Stimulated activated CD4-positive, alpha-beta T cell treated with anti-CD3 and anti-CD28 coated beads, Interleukin-2, amount 100 ng/mL, for 4 hours (primary cell): ENCODE results near the gene SH3PXD2A.

ENCODE experiments used
- DNase-seq: peaks from one replicate; pipeline ENCODE4 v3.0.0-alpha.2; 2020; ENCODE audit warnings: low read depth

Gene SH3PXD2A, protein sequence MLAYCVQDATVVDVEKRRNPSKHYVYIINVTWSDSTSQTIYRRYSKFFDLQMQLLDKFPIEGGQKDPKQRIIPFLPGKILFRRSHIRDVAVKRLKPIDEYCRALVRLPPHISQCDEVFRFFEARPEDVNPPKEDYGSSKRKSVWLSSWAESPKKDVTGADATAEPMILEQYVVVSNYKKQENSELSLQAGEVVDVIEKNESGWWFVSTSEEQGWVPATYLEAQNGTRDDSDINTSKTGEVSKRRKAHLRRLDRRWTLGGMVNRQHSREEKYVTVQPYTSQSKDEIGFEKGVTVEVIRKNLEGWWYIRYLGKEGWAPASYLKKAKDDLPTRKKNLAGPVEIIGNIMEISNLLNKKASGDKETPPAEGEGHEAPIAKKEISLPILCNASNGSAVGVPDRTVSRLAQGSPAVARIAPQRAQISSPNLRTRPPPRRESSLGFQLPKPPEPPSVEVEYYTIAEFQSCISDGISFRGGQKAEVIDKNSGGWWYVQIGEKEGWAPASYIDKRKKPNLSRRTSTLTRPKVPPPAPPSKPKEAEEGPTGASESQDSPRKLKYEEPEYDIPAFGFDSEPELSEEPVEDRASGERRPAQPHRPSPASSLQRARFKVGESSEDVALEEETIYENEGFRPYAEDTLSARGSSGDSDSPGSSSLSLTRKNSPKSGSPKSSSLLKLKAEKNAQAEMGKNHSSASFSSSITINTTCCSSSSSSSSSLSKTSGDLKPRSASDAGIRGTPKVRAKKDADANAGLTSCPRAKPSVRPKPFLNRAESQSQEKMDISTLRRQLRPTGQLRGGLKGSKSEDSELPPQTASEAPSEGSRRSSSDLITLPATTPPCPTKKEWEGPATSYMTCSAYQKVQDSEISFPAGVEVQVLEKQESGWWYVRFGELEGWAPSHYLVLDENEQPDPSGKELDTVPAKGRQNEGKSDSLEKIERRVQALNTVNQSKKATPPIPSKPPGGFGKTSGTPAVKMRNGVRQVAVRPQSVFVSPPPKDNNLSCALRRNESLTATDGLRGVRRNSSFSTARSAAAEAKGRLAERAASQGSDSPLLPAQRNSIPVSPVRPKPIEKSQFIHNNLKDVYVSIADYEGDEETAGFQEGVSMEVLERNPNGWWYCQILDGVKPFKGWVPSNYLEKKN

DNA sequence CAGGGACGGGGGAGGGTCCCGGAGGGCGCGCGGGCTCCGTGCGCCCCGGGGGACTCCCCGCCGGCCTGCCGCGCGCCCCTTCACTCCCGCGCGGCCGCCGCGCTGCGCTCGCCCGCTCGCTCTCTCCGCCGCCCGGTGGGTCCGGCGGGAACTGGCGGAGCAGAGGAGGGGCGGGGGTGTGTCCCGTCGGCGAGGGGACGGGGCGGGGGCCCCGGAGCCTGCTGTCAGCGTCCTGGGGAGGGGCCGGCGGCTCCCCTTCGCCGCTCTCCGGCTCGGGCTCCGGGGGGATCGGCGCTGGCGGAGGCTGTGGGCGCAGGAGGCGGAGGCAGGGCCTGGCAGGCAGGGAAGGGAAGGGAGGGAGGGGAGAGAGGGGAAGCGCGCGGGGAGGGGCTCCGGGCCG lies at the start of gene SH3PXD2A:
Gene SH3PXD2A (minus strand): TSS at position 153 of the 400 bp plus-strand sequence. CDS start 310 bp downstream, outside the sequence.
- no peak for DNase-seq

DNA sequence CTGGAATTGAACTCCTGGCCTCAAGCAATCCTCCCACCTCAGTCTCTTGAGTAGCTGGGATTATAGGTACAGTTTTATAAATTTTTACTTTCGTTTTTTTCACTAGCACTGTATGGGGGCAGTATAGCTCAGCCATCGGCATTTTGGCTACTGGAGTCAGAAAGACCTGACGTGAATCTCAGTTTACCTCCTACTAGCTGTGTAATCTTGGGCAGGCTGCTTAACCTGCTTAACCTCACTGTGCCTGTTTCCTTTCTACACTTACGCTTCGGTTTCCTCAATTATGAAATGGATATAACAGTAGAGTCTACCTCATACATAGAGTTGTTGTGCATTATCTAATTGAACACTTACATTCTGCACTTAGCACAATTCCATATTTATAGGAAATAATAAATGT lies 45.9 kb upstream of the SH3PXD2A start:
- DNase-seq, result no peak

DNA sequence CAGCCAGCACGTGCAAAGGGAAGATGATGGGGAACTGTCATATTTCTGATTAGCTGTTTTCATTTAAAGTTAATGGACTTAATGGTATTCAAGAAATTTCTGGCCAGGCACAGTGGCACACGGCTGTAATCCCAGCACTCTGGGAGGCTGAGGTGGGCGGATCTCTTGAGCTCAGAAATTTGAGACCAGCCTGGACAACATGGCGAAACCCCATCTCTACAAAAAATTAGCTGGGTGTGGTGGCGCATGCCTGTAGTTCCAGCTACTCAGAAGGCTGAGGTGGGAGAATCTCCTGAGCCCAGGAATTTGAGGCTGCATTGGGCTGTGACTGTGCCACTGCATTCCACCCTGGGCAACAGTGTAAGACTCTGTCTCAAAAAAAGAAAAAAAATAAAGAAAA lies 43.9 kb upstream of the SH3PXD2A start:
- no peak for DNase-seq

DNA sequence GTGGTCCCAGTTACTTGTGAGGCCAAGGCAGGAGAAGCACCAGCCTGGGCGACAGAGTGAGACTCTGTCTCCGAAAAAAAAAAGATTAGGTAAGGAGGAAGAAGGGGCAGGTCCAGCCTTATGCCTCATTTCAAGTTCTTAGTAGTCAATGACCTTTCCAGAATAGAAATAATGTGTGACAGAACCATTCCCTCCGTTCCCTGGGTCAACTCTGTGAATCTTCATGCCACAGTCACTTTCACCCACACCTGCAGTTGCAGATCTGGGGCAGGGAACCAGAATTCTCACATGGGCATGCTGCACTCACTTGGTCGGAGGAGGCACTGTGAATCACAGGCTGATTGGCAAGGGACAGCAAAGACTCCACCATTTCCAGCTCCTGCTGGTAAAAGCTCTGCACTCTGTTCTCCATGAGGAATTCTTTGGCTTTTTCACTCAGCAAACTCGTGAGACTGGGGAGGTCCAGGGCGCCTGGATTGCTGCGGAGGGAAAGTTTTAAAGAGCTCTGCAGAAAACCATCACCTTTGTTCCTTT lies 41.9 kb upstream of the SH3PXD2A start:
- no peak for DNase-seq

DNA sequence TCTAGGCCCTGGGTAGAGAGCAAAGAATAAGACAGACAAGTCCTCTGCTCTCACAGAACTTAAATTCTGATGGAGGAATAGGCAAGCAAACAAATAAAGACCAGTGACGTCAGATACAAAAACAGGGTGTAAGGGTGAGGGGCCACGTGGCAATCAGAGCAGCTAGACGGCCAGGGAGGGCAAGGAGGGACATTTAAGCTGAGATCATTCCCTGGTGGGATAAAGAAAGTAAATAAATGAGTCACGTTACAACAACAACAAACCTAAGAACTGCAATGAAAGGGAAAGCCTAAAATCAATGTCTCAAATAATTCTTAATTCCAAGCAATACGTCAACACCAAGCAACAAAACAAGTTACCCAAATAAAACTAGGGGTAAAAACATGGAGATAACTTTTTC lies 40.8 kb upstream of the SH3PXD2A start:
- DNase-seq, result no peak

DNA sequence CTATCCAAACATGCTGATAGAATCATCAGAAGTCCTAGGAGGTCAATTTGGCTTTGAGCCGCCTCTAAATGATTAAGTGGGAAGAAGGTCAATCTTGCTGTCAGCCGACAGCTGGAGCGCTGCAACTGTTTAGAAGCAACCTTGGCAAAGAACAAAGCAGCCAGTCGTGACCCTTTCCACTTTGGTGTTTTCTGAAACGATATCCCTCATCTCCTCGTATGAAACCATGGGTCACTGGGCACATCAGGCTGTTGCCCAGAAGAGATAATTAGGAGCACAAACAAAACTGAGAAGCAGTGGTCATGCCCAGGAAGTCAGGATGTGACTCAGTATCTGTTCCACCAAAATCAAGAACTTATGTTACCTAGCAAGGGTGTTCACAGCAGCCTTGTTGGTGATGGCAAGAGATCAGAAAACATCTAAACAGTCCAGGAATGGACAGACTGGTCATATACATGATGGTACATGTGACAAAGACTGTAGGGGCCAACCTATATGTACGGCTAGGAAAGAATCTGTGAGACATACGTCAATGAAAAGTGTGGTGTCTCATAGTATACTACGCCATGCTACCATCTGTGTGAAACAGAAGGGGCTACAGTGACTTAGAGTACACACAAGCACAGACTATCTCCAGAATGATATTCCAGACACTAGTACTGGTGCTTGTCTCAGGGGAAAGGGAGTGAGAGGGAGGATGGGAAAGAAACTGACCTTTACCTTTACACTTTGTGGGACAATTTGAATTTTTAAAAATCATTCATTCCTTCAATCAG lies 40.2 kb upstream of the SH3PXD2A start:
- no peak for DNase-seq

DNA sequence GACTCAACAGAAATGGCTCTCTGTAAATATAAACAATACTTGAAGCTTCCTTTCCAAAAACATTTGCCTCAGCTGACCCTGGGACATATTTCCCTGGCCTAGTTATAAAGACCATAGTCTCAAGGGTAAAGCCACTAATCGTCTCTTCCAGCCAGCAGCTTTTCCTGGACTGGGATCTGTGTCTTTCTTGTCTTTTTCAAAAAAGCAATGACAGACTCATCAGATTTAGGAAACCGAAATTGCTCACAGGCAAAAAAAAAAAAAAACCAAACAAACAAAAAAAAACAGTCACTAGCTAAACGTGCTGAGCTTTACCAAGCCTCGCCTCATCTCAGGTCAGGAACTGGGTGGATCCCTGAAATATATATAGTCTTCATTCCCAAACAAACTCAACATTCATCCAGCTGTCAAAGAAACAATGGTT lies 39.1 kb upstream of the SH3PXD2A start:
- no peak for DNase-seq

DNA sequence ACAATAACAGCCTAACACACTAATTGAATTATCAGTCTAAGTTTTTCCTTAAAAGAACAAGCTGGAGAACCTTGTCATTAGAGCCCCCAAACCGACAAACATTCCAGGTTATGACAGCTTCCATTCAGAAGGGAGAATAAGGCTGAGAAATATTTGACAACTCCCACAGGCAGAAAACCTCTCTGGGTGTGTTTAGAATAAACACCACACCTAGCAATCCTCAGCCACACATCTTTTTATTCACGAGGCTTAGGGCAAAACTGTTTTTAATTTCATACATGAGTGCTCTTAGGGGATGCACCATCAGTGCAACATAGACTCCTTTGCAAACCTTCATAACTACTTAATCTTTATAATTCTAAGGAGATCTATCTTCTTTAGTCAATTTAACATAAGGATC lies 38.4 kb upstream of the SH3PXD2A start:
- no peak for DNase-seq

DNA sequence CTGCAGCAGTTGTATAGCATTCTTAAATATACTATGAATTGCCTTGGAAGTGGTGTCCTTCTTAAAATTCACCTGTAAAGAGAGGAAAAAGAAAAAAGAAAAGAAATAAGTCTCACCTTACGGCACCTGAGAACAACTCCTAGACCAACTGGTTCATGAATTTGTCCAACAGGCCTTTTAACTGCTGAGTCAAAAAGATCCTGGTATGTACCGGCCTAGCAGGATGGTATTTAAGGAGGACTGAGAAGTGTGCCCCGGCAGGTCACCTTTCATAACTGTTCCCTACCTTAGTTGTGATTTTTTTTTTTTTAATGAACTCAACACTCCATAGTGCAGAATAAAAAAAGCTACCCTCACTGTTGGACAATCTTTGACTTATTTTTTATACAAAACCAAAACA lies 36.8 kb upstream of the SH3PXD2A start:
- DNase-seq, result no peak

DNA sequence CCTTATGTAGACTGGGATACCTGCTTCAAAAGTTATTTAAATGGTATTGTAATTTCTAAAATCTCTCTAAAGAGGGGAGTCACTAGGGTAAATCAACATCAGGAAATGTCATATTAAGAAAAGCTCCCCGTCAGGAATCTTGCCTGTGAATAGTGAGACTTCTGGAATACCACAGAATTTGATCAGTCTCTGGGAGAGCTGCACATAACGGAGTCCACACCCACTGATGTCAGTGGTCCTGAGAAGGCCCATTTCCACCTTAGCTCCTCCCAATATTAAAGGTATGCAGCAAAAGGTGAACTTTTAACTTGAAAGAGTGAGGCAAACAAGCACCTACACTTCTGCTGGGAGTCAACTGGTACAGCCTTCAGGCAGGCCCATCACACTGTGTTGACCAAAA lies 35.3 kb upstream of the SH3PXD2A start:
- DNase-seq, result no peak

DNA sequence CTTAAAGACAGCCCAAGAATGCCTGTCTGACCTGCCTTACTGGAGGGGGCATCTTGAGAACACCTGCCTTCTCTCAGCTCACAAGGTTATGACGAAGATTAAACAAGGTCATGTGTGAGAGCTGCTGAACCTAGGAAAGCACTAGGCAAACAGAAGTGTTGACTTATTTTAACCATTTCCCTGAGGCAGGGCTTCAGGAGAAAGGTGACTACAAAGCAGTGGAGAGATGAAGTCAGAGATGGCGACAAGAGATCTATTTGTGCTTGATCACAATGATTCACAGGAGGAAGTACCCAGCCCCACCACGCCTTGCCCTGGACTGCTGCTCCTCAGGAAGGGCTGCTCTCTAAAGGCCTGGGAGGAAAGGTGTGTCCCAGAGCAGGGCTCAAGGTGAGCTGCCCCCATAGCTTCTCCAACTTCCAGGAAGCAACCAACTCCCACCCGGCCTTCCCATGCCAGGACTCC lies 34.9 kb upstream of the SH3PXD2A start:
- DNase-seq, result no peak

DNA sequence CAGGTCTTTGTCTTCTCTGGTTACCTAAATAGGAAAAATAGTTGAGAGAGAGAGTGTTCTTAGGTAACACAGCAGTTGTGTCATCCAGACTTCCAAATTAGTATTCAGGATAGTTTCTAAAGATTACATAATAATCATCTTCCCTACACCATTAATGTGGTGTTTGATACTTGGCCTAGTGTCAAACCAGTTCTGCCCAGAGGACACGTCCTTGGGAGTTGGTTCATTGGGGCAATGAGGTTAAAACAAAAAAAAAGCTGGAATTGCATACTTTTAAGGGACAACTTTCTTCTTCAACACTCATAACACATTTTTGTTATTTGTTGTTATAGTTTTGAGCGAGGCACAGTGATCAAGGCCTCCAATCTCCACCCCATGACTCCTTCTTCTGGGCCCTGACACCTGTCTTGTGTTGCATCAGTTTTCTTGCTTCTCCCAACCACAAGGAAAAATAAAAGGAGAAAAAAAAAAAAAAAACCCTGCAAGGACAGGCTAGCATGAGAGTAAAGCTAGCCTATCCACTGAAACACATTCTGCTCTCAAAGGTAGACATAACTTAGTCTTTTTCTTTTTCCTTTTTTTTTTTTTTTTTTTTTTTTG lies 33.8 kb upstream of the SH3PXD2A start:
- no peak for DNase-seq

DNA sequence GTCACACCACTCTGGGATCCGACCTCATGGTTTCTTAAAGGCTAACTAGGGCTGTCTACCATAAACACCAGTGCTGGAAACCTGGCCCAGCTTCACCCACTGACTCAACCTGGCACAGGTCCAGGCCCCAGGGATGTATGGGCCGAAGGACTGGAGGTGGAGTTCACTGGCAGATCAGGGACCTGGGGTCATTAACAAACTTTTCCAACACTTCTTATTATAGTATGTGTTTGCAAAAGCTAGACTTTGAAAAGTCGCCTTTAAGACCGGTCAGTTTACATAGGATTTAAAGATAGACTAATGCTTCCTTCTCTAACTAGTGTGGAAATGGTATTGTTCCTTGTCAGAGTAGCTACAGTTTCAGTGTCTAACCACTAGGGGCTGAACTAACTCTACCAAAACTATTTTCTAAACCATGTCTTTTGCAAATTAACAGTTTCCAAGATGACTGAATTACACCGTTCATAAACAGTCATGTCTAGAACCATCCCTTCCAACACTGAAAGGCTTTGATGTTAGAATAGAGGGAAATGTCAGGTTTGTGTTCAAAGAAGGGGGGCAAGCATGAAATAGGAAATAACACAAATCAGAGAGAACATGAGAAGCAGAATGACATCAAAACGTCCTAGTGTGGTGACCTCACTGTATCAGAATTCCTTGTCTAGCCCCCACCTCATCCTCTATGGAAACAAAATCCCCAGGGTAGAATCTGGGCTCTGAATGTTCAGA lies 32.9 kb upstream of the SH3PXD2A start:
- no peak for DNase-seq

DNA sequence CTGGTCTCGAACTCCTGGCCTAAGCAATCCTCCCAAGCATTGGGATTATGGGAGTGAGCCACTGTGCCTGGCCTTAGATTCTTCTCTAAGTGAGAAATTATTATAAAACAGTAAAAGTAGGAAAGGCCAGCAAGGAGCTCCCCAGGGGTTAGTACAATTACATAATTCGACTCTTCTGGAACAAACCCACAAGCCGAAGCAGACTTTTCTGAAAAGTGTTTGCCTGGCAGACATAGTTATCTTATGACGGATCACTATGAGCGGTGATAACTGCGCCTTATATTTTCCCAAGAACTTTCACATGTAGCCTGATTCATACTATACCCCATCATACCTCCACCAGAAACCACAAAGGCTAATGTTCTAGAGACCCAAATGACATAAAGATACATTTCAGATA lies 30.2 kb upstream of the SH3PXD2A start:
- DNase-seq, result no peak

DNA sequence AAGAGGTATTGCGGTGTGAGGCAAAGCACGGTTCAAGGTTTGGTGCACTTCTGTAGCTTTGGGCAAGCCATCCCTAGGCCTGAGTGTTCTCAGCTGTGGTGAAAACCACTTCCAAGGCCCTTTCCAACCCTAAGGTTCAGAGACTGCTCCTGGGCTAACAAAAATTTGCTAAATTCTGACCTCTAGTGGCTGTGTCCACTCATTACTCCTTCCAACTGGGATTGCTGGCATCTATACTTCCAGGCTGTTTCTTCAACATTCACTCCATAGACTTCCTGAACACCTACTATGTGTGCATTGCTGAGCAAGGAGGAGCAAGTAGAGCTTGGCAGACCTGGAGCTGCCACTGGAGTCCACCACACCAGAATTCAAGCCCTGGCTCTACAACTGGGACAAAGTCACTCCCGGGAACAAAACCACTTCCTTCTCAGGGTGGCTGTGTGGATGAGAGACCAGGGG lies 29.3 kb upstream of the SH3PXD2A start:
- no peak for DNase-seq

DNA sequence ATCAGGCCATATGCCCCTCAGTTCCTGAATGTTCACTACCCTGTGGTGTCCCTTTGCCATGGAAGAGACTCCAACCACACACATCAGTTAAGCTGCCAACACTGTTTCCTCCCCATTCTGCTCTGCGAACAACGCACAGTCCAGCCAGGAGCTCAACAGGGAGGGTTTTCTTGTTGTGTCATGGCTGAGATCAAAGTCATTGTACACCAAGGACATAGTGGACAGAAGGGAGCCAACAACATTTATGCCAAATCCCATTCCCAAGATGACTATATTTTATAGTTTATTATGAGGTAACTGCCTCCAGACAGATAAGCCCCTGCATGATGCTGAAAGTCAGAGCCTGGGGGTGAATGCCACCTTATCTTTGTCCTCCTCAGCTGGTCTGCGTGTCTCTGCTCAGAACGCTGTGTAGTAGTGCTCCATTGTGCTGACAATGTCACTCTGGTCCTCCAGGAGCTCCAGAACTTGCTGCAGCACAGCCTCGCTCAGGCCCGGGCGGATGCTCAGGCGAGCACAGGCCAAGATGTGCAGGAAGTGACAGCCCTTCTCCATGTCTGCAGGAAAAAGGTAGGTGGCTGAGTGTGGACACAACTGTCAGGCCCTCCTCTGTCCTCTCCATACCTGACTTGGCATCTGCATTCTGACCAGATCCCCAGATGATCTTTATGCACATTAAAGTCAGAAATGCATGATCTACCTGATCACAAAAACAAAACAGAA lies 27.1 kb upstream of the SH3PXD2A start:
- no peak for DNase-seq

DNA sequence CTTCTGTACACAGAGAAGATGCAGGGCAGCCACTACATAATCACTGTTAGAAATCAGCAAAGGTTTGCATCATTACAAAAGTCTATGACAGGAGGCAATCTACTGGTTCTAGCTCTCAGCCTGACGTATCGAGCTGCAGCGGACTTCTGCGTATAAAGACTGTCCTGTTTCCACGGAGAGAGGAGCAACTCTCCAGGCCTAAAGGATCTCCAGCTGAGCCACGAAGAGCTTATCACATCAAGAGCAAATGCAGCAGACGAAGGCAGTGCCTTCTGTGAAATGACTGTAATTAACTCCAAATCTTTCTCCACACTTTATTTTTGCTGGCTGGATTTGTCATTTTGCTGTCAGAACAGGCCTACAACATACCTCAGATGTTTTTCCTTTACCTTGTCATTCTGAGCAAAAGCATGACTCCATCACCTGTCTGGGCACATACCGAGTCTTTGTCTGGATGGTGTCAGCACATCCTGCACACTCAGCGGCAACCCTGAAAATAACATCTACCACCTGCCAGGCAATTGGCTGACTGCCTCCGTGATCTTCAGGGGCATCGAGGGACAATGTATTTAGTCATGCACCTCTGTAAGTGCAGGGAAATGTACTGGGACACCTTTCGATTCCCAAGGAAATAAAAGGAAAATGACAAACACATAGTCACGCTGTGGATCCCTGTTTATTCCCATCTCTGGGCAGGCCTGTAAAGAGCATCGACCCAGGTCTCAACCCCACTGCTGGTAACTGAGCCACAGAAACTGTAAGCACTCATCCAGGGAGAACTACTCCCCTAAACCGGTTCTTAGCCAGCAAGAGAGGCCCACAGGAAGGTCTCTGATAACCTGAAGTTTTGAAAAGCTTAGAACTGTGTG lies 26.3 kb upstream of the SH3PXD2A start:
- DNase-seq, result no peak

DNA sequence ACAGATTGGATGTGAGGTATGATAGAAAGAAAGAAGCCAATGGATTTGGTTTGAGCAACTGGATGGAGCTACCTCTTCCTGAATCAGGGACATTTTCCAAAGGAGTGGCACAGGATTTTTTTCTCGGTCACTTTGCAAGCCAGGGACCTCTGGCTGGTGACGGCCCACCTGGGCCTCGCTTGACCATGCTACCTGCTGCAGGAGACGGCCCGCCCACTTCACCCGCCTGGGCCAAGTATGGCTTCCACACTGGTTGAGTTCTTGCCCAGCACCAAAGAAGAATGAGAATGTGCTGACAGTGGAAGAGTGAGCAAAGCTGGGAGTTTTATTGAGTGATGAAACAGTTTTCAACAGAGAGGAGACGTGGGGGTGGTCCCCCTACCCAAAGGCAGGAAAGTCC lies 24.5 kb upstream of the SH3PXD2A start:
- no peak for DNase-seq

DNA sequence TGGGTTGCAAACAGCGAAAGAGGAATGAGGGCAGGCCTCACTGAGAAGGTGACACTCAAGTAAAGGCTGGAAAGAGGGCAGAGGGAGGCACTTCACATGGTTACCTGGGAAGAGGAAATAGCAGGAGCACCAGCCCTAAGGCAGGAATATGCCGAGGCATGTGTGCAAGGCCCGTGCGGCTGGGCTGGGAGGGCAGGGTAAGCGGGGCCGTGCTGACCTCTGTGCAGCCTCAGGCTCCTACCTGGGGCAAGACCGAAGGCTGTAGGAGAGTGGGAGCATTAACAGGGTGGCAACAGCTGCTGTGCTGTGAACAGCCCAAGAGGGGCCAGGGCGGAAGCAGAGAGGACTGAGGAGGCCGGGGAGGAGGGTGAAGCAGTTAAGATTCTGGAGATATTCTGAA lies 24.0 kb upstream of the SH3PXD2A start:
- no peak for DNase-seq
